Measurements from ENCODE around the gene SLC39A6.

- TF ChIP-seq EZH2 (IDR thresholded peaks at IDR 0.05) (no peak), POLR2AphosphoS5 (IDR thresholded peaks at IDR 0.05; ENCODE audit: borderline replicate concordance, low read depth, low read length) (no peak)
Observed at GRCh38 chr18:36169938-36170337, 40.8 kb upstream of the SLC39A6 start.

Measured in SK-N-MC (cell line).